ENCODE results near the gene FAM131A. TPM values are rescaled to one million over a fixed set of nuclear protein-coding genes. Genes with fewer than 3 reads are reported as not detected.

The FAM131A gene
- total and polyA plus RNA-seq, 2 donors (not counting 1 experiment from before 2014, with no cell fraction given): 11.7 to 13.4 TPM

DNA sequence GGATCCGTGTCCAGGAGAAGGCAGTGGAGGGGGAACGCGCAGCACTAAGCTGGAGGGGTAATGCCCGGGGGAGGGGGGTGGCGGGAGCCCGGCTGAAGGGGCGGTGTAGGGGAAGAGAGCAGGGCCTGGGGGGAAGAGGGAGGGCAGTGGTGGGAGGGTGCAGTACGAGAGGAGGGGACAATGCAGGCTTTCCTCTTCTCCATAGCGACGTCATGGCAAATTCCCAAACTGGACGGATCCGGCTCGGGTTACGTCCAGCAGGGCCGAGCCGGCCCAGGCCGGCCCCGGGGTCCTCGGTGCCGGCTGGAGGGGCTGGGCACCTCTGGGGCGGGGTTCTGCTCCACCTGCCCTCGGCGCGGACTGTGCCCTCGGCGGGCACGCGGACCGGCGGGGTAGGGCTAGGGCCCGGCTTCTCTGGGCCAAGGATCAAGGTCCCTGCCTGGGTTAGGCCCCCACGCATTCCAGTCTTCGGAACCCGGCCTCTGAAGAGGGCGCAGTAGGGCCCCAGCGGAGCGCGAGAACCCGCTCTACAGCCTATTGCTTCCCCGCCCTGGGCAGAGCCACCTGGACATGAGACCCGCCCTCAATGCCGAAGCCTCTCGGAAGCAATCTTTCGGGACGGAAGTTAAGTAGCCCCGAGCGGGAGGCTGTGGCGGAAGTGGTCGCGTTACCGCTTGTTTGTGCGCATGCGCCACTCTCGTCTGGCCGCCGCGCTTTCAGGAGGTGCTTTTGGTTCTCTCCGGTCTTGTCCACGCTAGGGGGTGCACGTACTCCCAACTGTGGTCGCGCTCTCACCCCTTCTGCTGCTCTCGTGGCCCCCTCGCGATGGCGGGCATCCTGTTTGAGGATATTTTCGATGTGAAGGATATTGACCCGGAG is 25.5 kb downstream of the FAM131A start:
- TF ChIP-seq, protein P1, sequence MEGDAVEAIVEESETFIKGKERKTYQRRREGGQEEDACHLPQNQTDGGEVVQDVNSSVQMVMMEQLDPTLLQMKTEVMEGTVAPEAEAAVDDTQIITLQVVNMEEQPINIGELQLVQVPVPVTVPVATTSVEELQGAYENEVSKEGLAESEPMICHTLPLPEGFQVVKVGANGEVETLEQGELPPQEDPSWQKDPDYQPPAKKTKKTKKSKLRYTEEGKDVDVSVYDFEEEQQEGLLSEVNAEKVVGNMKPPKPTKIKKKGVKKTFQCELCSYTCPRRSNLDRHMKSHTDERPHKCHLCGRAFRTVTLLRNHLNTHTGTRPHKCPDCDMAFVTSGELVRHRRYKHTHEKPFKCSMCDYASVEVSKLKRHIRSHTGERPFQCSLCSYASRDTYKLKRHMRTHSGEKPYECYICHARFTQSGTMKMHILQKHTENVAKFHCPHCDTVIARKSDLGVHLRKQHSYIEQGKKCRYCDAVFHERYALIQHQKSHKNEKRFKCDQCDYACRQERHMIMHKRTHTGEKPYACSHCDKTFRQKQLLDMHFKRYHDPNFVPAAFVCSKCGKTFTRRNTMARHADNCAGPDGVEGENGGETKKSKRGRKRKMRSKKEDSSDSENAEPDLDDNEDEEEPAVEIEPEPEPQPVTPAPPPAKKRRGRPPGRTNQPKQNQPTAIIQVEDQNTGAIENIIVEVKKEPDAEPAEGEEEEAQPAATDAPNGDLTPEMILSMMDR (IDR thresholded peaks at IDR 0.05): peak; percentile 69
- no peak for TF ChIP-seq EZH2 (IDR thresholded peaks at IDR 0.05; ENCODE audit: borderline replicate concordance, insufficient read depth, low read depth, low read length, poor library complexity, severe bottlenecking)
- Histone ChIP-seq H3K9ac (ENCODE audit: low read length) (peak overlapping the region; percentile 85), H3K27me3 (replicated peaks in 1 of 4; ENCODE audit: control extremely low read depth in 1 of 4, control insufficient read depth in 3 of 4, insufficient read depth in 4 of 4, low read length in 3 of 4) (no peaks in the 10 kb centered on the region), H3K4me2 (replicated peaks; ENCODE audit: low read depth, low read length, poor library complexity, severe bottlenecking) (peak overlapping the region; percentile 97), H3K36me3 (replicated peaks in 1 of 2; ENCODE audit: control extremely low read depth in 1 of 2, control insufficient read depth in 1 of 2, extremely low read depth in 1 of 2, insufficient read depth in 2 of 2, low read length in 1 of 2) (peaks cover 0 to 8% of the 10 kb centered on the region in 2 experiments), H3K27ac (ENCODE audit: low read length in 2 of 2) (peak overlapping the region; percentile 79 to 86), H3K9me3 (ENCODE audit: control extremely low read depth in 1 of 3, control insufficient read depth in 2 of 3, insufficient read depth in 1 of 3, low read length in 2 of 3) (no peaks in the 10 kb centered on the region), H3K4me1 (ENCODE audit: control insufficient read depth in 2 of 2, insufficient read depth in 2 of 2, low read length in 2 of 2) (peaks cover 9 to 17% of the 10 kb centered on the region in 2 donors), H2AFZ (ENCODE audit: insufficient read depth, low read depth, low read length, poor library complexity, severe bottlenecking) (peak overlapping the region; percentile 96), H4K20me1 (ENCODE audit: control insufficient read depth, insufficient read depth, low read length, poor library complexity, severe bottlenecking) (no peaks in the 10 kb centered on the region), H3K4me3 (ENCODE audit: control extremely low read depth in 1 of 5, extremely low read depth in 1 of 5, insufficient read depth in 1 of 5, low read depth in 2 of 5, low read length in 4 of 5) (peak overlapping the region; percentile 68 to 94 (median 76)), H3K79me2 (ENCODE audit: control insufficient read depth, insufficient read depth, low read length) (peaks cover 9% of the 10 kb centered on the region)
- intact Hi-C loops (cut with micrococcal nuclease): loop anchor here (1.0 to 5.0 kb wide), 13 partner anchors 28 to 1574 kb away; partner anchors contain the start of genes ABCC5, ABCF3, AP2M1 and EEF1AKMT4
- under 1% methylated on average over 67 of the region's 68 CpGs for WGBS (ENCODE audit: insufficient coverage)
- H3K4me3 Mint-ChIP-seq: peak overlapping the region; percentile 90
- H3K27me3 Mint-ChIP-seq: no peaks in the 10 kb centered on the region
- no peaks in the 10 kb centered on the region for H3K9me3 Mint-ChIP-seq (ENCODE audit: insufficient read depth)
- ChIA-PET CTCF (interaction anchor here (0.5 to 3.0 kb wide), 9 partner anchors 9 to 520 kb away, joined by 3 to 13 read pairs (median 3); partner anchors contain the start of gene EPHB3), POLR2A (interaction anchor here (0.6 to 1.0 kb wide), 6 partner anchors 9 to 478 kb away, joined by 3 to 13 read pairs (median 8); partner anchors contain the start of genes EIF4G1 and PARL)
- DNase-seq (peak; percentile 98), ATAC-seq (ENCODE audit: low read depth) (peak; percentile 84)
- H3K4me1 Mint-ChIP-seq: peaks cover 20% of the 10 kb centered on the region
- H3K27ac Mint-ChIP-seq: peak overlapping the region; percentile 94
